CMK (cell line): Measurements from ENCODE around the gene AIPL1.
"Not testable (repeated sequence)": the region's sequence is repeated elsewhere in the genome, so short reads cannot be mapped to it uniquely, and the experiment has no call there.

Experiments
- DNase-seq: peaks from one replicate; pipeline ENCODE4 v3.0.0-alpha.2; 2010; ENCODE audit warnings: low read depth

AIPL1 gene, protein sequence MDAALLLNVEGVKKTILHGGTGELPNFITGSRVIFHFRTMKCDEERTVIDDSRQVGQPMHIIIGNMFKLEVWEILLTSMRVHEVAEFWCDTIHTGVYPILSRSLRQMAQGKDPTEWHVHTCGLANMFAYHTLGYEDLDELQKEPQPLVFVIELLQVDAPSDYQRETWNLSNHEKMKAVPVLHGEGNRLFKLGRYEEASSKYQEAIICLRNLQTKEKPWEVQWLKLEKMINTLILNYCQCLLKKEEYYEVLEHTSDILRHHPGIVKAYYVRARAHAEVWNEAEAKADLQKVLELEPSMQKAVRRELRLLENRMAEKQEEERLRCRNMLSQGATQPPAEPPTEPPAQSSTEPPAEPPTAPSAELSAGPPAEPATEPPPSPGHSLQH

DNA sequence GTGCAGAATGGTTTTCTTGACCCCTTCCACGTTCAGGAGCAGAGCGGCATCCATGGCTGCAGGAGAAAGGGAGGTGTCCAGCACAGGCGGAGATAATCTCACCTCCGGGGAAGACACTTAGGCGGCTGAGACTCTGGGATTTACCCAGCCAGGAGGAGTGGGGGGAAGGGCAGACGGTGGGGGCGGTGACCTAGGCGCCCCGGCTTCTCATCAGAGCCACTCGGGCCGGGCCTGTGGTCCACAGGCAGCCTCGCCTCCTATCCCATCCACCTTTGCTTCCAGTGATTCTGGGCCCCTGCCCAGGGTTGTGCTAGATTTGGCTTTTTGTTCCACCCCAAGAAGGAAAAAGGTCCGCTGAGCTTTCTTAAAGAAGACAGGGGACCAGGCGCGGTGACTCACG is at the start of gene AIPL1:
AIPL1 (minus strand) TSS at position 71 of the 400 bp plus-strand sequence; CDS start at position 54, 17 bp downstream.
- no peak for DNase-seq

DNA sequence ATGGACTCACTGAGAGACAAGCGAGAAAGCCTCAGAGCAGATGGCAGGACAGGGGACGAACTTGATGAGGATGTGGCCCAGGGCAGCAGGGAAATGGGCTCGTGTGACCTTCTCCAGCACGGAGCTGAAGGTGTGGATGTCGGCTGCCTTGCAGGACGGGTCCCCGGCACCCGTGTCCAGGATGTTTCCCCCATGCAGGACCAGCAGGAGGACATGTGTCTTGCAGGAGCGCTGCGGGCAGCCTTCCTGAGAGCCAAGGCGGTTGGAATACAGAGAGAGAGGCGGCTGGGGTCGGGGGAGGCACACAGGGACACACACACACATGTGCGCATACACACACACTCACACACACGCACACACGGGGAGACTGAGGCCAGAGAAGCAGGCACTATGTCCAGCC is 48.6 kb upstream of the AIPL1 start:
- DNase-seq: no peak

DNA sequence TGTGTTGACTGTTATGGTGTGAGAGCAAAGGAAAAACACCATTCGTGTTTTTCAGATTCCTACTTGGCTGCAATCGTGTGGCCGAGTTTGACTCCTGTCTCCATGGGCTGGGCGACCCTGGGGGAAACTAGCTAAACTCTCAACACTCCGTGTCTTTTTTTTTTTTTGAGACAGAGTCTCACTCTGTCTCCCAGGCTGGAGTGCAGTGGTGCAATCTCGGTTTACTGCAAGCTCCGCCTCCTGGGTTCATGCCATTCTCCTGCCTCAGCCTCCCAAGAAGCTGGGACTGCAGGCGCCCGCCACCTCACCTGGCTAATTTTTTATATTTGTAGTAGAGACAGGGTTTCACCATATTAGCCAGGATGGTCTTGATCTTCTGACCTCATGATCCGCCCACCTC is 47.9 kb upstream of the AIPL1 start:
- not testable (repeated sequence) for DNase-seq

DNA sequence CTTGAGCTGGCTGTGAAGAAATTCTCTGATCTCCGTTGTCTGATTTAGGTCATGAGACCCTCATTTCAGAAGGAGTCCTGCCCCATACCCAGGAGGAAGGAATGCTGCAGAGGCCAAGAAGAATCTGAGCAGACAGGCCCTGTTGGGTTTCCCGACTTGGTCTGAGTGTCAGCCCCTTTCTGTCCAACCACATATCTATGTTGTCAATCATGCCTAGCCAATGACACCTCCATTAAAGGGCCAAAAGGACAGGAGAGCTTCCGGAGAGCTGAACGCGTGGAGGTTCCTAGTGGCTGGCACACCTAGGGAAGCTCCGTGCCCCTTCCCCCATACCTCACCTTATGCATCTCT is 47.2 kb upstream of the AIPL1 start:
- no peak for DNase-seq

DNA sequence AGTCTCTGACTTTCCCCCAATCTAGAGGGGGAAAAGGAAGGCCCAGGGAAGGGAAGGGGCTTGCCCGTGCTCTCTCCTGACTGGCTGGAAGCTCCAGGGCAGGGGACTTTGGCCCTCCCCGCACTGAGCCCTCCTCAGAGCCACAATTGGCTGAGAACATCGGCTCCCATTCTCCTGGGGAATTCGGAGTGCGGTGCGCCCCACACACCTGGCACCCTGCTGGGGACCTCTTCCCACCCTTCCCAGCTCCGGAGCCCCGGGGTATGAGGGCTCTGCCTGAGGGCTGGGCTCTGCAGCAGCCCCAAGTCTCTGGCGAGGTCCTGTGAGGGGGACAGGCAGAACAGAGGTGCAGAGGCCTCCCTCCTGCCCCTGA is 45.4 kb upstream of the AIPL1 start:
- no peak for DNase-seq

DNA sequence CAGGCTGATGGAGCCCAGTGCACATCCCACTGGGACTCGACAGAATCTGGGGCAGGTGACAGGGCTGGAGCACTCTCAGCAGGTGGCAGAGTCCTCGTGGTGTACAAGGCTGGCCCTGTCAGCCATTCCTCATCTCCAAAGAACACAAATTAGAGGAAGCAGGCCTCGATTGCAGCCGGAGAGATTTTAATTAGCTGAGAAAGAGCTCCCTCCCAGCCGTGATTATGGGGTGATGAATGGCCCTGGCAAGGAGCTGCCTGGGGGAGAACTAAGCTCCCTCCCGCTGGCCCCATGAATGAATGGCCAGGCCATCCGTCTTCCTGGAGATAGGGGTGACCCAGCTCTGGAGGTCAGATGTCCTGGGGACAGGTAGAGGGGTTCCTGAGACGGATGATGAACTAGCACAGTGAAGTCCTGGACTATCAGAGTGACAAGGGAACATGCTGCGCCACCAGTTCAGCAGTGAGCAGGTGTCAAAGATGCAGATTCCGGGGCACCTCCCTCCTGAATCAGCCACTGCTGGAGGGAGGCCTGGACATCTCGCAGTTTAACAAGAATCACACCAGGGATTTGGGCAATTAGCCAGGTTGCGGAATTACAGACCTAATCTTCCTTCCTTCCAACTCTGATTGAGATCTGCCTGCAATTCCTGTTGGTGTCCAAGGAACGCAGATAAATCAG is 44.8 kb upstream of the AIPL1 start:
- DNase-seq: no peak

DNA sequence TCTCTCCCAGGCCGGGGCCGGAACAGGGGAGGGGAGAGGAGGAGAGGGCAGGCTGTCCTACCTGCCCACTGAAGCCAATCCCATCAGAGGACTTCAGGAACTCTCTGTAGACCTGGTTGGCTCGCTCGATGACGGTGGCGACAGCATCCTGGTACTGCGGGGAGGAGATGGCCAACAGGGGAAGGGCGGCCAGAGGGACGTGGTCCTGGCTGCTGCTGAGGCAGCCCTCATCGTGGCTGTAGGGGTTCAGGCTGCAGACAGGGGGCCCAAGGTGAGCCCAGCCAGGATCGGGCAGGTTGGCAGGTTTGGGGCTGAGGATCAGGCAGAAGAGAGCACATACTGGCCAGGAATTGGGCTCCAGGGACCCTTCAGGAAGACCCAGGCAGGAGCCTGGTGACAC is 43.6 kb upstream of the AIPL1 start:
- no peak for DNase-seq

DNA sequence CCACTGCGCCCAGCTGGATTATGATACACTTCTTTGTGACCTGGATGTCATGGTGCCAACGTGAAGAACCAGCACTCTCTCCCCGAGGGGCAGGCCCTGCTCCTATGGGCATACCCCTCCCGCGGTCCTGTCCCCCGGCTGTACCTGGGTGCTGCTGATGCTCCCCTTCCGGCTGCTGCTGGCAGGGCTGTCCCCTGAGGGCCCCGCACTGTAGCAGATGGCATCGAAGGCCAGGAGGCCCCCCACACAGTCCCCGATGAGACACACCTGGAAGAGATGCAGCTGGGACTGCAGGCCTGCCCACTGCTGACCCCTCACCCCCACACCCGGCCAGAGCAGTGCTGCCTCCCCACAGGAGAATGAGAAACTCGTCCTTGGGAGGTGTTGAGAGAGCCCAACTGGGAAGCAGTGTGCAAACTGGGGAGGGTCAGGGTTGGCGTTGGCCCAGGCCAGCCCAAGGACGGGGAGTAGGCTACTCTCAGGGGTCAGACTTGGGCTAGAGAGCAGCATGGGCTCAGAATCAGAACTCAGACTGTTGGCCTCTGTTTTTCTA is 43.0 kb upstream of the AIPL1 start:
- no peak for DNase-seq

DNA sequence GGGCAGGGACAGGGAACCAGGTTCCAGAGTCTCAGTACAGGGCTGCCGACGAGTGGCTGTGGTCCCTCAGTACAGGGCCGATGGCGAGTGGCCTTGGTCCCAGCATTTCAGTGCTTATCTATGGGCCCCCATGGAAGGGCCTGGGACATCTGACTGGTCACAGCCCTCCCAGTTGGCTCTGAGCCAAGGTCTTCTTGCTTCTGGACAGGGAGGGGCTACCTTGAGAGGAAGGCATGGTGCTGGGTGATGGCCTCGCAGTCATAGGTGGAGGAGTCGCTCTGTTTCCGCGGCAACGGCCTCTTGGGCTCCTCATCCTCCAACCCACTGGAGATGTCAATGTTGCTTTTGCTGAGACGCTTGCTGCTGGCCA is 41.9 kb upstream of the AIPL1 start:
- DNase-seq: no peak

DNA sequence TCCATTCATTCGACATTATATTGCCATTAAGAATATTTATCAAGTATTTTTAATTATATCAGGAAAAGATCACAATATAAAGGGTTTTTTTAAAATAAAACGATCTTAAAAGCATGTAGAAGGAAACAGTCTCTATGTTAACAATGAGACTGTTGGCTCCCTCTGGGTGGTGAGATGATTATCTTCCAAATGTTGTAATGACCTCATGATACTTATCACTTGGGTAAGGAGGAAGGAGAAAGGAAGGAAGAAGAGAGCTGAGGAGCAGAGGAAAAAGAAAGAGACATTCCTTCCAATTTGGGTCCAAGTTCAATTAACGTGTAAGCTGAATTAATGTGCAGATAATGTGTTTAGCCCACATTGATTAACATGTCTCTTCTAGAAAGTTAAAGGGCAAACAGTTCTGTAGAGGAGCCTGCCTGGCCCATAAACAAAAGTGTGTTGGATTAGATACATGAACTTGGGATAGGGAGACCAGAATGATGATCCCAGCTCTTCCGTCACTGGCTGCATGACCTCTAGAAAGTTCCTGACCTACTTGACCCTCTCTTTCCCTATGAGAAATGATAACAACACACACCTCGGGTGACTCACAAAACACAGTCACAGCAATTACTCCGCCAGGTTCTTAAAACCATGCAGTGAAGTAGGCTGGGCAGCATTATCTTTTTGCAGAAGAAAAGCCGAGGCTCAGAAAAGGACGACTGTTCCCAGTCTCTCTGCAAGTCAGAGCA is 41.3 kb upstream of the AIPL1 start:
- no peak for DNase-seq

DNA sequence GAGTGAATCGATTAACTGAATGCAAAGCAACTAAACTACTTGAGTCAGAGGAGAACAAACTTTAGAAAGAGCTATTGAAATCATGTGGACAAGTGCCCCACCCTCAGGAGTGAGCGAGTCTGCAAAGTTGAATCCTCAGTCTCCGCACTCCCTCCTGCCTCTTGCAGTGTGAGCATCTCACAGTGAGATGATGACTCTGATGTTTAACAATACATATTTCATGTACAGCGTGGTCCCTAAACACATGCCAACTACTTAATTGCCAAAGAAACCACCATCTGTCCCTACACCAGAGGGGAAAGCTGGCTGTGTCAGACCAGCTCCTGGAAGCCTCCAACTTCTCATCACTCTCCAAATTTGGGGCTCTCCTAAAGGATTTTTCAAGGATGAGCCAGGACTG is 40.5 kb upstream of the AIPL1 start:
- no peak for DNase-seq

DNA sequence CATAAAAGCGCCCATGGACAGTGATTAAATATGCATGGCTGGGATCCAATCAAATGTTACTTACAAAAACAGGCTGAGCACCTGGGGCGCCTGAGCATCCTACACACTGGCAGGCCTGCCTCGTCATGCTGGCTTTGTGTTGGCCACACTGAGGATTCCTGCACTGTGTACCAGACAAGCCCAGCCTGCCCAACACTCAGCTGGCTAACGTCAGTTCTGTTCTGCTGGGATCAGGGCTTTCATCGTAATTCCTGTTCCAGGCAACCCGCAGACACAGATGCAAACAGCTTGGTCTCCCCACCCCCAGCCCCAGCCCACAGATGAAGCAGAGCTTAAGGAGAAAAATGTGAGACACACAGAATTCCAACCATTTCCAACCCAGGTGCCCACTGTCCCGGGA is 40.0 kb upstream of the AIPL1 start:
- no peak for DNase-seq

DNA sequence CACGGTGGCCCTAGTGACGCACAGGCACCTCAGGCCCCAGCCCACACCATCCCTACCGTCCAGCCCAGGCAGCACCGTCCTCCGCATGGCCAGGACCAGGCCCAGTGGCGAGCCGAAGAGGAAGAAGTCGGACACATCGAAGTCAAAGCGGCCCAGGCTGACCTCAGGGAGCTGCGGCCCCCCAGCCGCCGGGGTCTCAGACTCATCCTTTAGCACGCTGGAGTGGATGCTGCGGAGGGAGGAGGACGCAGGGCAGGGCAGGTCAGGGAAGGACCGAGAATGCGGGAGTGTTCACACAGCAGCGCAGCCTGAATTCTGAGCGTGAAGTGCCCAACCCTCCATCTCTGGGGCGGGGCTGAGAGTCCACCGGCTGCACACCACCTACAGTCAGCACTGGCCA is 39.5 kb upstream of the AIPL1 start:
- DNase-seq: no peak

DNA sequence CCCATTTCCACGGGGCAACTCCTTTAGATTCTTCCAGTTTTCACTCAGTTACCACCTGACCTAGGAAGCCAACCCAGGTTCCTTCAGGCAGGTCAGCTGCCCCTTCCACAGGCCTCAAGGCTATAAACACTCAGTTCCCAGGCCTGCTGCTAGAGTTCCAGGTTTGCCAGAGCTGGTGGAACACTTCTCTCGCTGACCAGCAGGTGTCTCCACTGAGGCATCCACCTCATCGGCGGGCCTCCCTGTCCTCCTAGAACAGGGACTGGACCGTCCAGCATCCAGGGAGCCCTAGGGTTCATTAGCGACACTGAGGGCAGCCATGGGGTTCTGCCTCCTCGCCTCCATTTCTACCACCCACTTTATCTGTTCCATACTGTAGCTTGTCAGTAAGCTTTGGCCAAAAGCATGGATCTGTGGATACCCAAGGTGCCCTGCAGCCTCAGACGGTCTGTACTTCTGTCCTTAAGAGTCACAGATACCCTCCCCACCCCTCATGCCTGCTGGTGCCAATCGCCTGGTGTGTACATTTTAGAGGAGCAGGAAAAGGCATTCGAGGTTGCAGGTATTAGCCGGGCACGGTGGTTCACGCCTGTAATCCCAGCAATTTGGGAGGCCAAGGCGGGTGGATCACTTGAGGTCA is 38.3 kb upstream of the AIPL1 start:
- peak; percentile 21 for DNase-seq

DNA sequence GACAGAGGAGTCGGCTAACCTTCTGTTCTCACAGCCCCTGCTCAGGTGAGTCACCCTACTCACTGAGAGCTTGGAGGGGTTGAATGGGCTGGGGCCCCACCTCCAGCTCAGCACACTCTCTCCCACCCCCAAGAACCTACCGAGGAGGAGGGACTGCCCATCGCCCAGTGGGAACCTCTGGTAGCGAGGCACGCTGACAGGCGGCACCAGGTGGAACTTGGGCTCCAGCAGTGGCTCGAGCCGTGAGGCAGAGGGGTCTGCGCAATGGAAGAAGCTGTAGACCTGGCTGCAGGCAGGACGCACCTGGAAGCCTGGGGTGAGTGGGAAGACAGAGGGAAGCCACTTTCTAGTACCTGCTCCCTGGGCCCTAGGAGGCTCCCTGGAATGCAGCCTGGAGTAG is 37.6 kb upstream of the AIPL1 start:
- no peak for DNase-seq

DNA sequence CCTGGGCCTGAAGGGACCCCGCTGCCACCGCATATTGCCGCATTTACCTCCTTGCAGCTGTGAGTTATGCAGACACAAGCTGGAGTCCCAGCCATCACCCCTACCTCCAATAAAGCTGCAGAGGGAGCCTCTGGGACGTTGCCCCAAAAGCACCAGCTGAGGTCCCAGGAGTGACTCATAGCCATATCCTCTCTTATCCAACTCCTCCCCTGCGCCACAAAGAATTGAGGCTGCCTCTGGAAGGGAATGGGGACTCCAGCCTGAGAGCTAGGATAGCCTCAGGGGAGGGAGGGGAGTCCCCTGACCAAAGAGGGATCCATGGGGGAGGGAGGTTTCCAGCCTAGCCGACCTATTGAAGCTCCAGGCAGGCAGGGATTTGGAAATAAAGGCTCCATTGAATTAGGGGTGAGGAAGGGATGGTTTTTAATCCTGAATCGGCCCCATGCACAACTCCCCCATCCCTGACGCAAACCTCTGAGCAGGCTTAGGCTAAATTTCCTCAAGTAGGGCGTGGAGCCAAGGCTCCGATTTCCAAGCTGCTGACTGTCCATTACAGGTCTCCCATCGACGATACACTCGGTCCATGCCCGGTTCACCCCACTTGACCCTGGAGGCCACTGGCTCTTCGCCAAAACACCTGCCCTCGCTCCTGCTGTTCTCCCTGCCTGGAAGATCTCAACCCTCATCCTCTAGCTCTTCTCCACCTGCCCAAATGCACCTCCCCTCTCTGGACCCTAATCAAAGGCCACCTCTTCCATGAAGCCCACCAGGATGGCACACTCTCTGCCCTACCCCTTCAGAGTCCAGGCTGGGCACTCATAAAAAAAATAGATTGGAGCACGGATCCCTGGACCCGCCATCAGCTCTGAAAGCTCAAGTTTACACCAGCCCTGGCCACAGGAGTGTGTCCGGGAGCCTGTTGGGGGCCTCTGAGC is 36.9 kb upstream of the AIPL1 start:
- DNase-seq: no peak

DNA sequence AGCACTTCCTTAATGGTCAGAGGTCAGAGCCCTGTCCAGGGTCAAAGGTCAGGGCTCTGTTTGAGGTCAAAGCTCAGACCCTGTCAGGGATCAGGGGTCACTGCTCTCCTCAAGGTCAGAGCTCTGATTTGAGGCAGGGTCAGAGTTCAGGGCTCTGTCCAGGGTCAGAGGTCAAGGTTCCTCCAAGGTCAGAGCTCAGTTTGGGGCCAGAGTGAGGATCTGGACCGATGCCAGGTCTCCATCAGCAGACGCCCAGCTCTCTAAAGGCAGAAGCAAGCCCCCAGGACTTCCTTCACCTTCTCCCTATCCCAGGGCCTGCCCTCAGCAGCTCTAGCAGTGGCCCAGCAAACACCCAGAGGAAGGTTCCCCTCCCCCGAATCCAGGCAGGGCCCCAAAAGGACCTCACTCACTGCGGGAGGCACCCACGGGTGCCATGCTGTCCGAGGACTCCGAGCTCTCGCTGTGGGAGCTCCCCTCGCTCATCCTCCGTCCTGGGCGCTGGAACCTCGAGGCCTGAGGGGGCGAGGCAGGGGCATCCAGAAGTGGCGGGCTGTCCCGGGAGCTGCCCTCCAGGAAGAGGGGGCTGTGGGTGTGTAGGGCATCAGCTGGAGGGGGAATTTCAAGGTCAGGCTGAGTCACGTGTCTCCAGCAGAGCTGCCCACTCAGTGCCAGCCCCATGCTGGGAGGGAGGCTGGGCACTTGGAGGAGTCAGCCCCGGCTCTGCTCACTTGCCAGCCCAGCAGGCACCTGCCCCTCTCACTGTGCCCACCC is 36.0 kb upstream of the AIPL1 start:
- DNase-seq: no peak

DNA sequence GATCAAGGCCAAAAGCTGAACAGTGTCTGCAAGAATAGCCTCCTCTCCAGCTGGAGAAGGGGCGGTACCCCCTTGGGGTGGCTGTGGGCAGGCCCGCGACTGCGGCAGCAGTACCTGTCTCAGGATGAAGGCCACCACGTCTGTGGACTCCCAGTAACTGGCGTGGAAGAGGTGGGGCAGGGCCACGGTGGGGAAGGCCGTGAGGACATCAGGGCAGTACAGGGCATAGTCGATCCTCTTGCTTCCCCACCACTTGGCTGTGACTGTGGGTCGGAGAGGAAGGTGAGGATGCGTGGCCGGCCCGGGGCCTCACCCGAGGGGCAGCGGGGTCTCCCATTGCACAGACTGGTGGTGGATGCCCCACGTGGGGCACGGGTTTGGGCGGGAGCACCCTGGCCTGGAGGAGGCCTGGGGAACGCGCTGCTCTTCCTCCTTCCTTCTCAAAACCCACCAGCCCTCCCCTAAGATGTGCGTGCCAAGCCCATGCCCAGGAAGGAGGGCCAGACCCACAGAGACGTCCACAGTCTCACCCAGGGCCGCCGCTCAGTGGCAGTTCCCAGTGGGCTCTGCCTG is 35.3 kb upstream of the AIPL1 start:
- DNase-seq: no peak

DNA sequence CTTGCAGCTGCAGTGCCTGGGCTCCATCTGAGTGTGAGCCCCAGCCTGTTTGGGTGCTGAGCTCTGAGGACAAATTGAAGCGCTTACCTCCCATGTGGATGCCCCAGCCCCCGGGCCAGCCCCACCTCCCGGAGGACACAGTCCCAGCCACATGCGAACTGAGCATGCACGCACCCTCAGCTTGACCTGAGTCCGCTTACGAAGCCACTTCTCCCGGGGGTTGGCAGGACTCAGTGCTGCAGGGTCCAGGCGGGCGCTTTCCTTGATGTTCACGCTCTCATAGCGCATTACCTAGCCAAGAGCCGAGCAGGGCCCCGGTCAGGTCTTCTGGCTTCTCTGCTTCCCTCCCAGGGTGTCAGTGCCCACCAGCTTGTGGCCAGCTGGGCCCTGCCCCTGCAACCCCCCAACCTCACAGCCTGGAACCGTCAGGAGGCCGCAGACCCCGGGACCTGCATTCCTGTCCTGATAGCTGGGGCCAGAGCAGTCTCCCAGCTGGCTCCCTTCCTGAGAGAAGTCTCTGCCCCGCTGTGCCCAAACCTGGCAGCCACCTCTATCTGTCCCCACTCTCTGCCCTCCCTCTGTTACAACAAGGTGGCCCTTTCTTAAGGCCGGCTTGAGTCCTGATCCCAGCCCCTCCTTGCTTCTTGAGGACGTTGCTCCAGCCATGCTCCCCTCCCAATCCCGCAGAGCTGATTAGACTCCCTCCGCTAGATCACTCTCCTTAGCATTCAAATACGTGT is 33.3 kb upstream of the AIPL1 start:
- DNase-seq: no peak

DNA sequence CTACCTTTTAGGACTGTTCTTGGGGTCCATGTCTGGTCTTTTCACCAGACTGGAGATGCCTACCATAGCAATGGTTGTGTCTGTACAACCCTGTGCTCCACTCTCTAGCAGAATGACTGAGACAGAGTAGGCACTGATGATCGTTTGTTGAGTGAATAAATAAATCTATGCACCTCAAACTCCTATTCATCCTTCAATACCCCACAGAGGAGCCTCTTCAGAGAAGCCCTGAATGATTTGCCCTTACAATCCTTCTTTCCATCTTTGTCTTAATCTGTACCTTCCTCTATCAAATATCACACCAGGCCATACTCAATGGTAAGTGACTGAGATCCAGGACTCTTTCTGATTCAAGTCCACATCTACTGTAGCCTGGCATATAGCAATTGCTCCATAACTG is 32.6 kb upstream of the AIPL1 start:
- no peak for DNase-seq
